Endothelial cell of umbilical vein (primary cell): ENCODE results near the gene LRRN1. TPM values are rescaled to one million over a fixed set of nuclear protein-coding genes. Genes with fewer than 3 reads are reported as not detected.

ENCODE experiments used
- BruUV-seq: library from RNA; stranded (reverse); fragments of 400-500 nt; replicated peaks from 2 replicates; lab custom pipeline; 2021; lab: Mats Ljungman, UMichigan
- CTCF ChIA-PET: fragments of 300-600, 350-600 bp; sonication (Branson Sonifier 250); formaldehyde crosslinking; loops from one replicate; lab custom pipeline; 2021; ENCODE audit warnings: antibody characterized with exemption, inconsistent platforms; lab: Charles Lee
- POLR2A ChIA-PET: fragments of 300-600, 350-600 bp; sonication (Branson Sonifier 250); formaldehyde crosslinking; loops from one replicate; lab custom pipeline; 2021; ENCODE audit warnings: antibody characterized with exemption, inconsistent platforms; lab: Charles Lee
- DNase-seq: peaks from one replicate; pipeline ENCODE4 v3.0.0-alpha.2; 2011; ENCODE audit warnings: low read depth, low spot score
- FAIRE-seq: peaks from 2 replicates; lab custom pipeline; 2011; peaks lifted over from hg19 to GRCh38; lab: Jason Lieb, UNC
- H2AFZ ChIP-seq: 2 replicates; pipeline ENCODE4 v1.6.0; 2012; ENCODE audit warnings: low read depth, low read length, control low read depth, inconsistent platforms
- H3K27ac ChIP-seq: 2 replicates; pipeline ENCODE4 v1.5.1; 2011; ENCODE audit warnings: low read depth, mild to moderate bottlenecking, control low read depth, low read length, moderate library complexity; ENCODE audit not compliant: insufficient read depth
- H3K27me3 ChIP-seq, 2 experiments: 2 replicates each; pipeline versions ENCODE4 v1.6.0 to v1.6.1; 2011; ENCODE audit warnings: low read length in 2 of 2, mixed read lengths in 1 of 2; ENCODE audit not compliant: control insufficient read depth in 2 of 2, insufficient read depth in 2 of 2
- H3K36me3 ChIP-seq, 2 experiments: 2 replicates in 1 of 2; 3 replicates in 1 of 2; pipeline ENCODE4 v1.5.1; 2011; ENCODE audit warnings: low read length in 2 of 2, mild to moderate bottlenecking in 1 of 2, moderate library complexity in 1 of 2; ENCODE audit not compliant: control insufficient read depth in 2 of 2, insufficient read depth in 2 of 2; ENCODE audit errors: extremely low read depth in 1 of 2
- H3K4me1 ChIP-seq: 3 replicates; pipeline ENCODE4 v1.5.1; 2011; ENCODE audit warnings: mild to moderate bottlenecking, low read length; ENCODE audit not compliant: control insufficient read depth, insufficient read depth; ENCODE audit errors: extremely low read depth
- H3K4me2 ChIP-seq: 2 replicates; pipeline ENCODE4 v1.6.1; 2011; ENCODE audit warnings: low read length, control low read depth, mixed read lengths; ENCODE audit not compliant: insufficient read depth
- H3K4me3 ChIP-seq, 3 experiments: fragments of 200-600 bp in 1 of 3; sonication (generic), shearing (Covaris generic) in 1 of 3; replicated peaks in 1 of 3; 2 replicates each; pipeline ENCODE4 v1.5.1; 2011 to 2016; ENCODE audit warnings: control low read depth in 3 of 3, low read length in 3 of 3, mild to moderate bottlenecking in 2 of 3, inconsistent platforms in 1 of 3, low read depth in 1 of 3, moderate library complexity in 1 of 3; ENCODE audit not compliant: insufficient read depth in 1 of 3
- H3K79me2 ChIP-seq: 2 replicates; pipeline ENCODE4 v1.6.0; 2012; ENCODE audit warnings: low read length, inconsistent platforms; ENCODE audit not compliant: control insufficient read depth, insufficient read depth
- H3K9ac ChIP-seq: replicated peaks from 2 replicates; pipeline ENCODE3; 2011; ENCODE audit warnings: low read length, control low read depth; ENCODE audit not compliant: insufficient read depth; ENCODE audit errors: extremely low read depth
- H3K9me1 ChIP-seq: replicated peaks from 3 replicates; pipeline ENCODE4 v1.6.0; 2011; ENCODE audit warnings: mild to moderate bottlenecking, low read length; ENCODE audit not compliant: control insufficient read depth, insufficient read depth; ENCODE audit errors: extremely low read depth
- H3K9me3 ChIP-seq: replicated peaks from 2 replicates; pipeline ENCODE4 v1.5.1; 2012; ENCODE audit warnings: low read length, inconsistent platforms; ENCODE audit not compliant: control insufficient read depth, insufficient read depth
- H4K20me1 ChIP-seq: replicated peaks from 2 replicates; pipeline ENCODE3; 2011; ENCODE audit warnings: mild to moderate bottlenecking, low read length; ENCODE audit not compliant: control insufficient read depth, insufficient read depth; ENCODE audit errors: extremely low read depth
- CTCF ChIP-seq, 2 donors: IDR thresholded peaks; 1 replicate in 1 of 2; 2 replicates in 1 of 2; pipeline ENCODE4 v1.5.1; 2011; ENCODE audit warnings: low read length in 2 of 2, mild to moderate bottlenecking in 2 of 2, moderate library complexity in 2 of 2, control low read depth in 1 of 2, inconsistent platforms in 1 of 2, low read depth in 1 of 2; ENCODE audit not compliant: insufficient read depth in 1 of 2; ENCODE audit errors: extremely low read depth in 1 of 2
- EZH2 ChIP-seq: IDR thresholded peaks from 2 replicates; pipeline ENCODE4 v1.6.1; 2012; ENCODE audit warnings: borderline replicate concordance, low read depth, mild to moderate bottlenecking, moderate library complexity, low read length, inconsistent platforms; ENCODE audit not compliant: severe bottlenecking
- GATA2 ChIP-seq: IDR thresholded peaks from 2 replicates; pipeline ENCODE4 v1.7.0; 2011; ENCODE audit warnings: low read depth, mild to moderate bottlenecking, moderate library complexity, mixed read lengths, low read length; ENCODE audit not compliant: insufficient read length, insufficient read depth
- JUN ChIP-seq: IDR thresholded peaks from 2 replicates; pipeline ENCODE4 v1.6.1; 2011; ENCODE audit warnings: borderline replicate concordance, low read depth; ENCODE audit not compliant: insufficient read length, insufficient read depth
- MAX ChIP-seq: IDR thresholded peaks from 2 replicates; pipeline ENCODE4 v1.6.1; 2011; ENCODE audit not compliant: insufficient read depth, insufficient read length
- MYC ChIP-seq: IDR thresholded peaks from one replicate; pipeline ENCODE4 v1.6.1; 2011; ENCODE audit warnings: mild to moderate bottlenecking, low read depth, low read length
- POLR2A ChIP-seq: IDR thresholded peaks from 2 replicates; pipeline ENCODE4 v1.6.1; 2012; ENCODE audit warnings: low read depth, mild to moderate bottlenecking, control low read depth, low read length
- dilution Hi-C: fragments of 300-500 bp; cut with MboI; formaldehyde crosslinking; loops from one replicate; pipeline ENCODE4 v1.15.0; 2019; ENCODE audit warnings: low sequenced_read_pairs; ENCODE audit not compliant: extremely low pct_ligation_motif_present
- intact Hi-C: fragments of 100-400 bp; cut with micrococcal nuclease; formaldehyde crosslinking; loops from one replicate; pipeline ENCODE4 v1.10.0; 2022
- polyA plus RNA-seq, 4 experiments: library from polyadenylated mRNA; depleted of rRNA in 3 of 4; stranded (reverse) in 3 of 4; unstranded in 1 of 4; fragments of >200 nt; gene quantifications; 2 replicates each; pipeline versions ENCODE4 v1.2.1 to v1.2.3, GENCODE V29; 2011 to 2012; ENCODE audit warnings: missing spikeins in 1 of 4
- total RNA-seq: library from RNA; stranded (reverse); gene quantifications from 2 replicates; pipeline ENCODE4 v1.2.3, GENCODE V29; 2021

Gene LRRN1
- total and polyA plus RNA-seq, 2 donors (not counting 3 experiments of a cell fraction or from before 2014, with no cell fraction given): 0.04 TPM; not detected in 1

- H3K27me3 ChIP-seq: no peaks in the 10 kb centered on the region
- H3K4me1 ChIP-seq: no peaks in the 10 kb centered on the region
- no peak overlapping the region for H3K9ac ChIP-seq
- TF ChIP-seq POLR2A (no peak), EZH2 (no peak)
- ChIA-PET CTCF (no interaction called here), POLR2A (no interaction called here)
- FAIRE-seq: no peak
- DNase-seq: no peak
- no peak overlapping the region for H3K27ac ChIP-seq
- H2AFZ ChIP-seq: no peak overlapping the region
- H3K79me2 ChIP-seq: no peaks in the 10 kb centered on the region
- peaks cover 2% of the 10 kb centered on the region for H3K9me3 ChIP-seq
- no peaks in the 10 kb centered on the region for H3K9me1 ChIP-seq
- dilution Hi-C loops: no loop called here
- no peaks in the 10 kb centered on the region for H4K20me1 ChIP-seq
- intact Hi-C loops: no loop called here
- BruUV-seq: no TSS peak
- H3K4me2 ChIP-seq: no peak overlapping the region
- no peak overlapping the region for H3K4me3 ChIP-seq
- no peaks in the 10 kb centered on the region for H3K36me3 ChIP-seq
Measured at GRCh38 chr3:3776607-3777006, 22.6 kb upstream of the LRRN1 start.

- TF ChIP-seq GATA2 (no peak), MYC (no peak), CTCF (IDR thresholded peaks at IDR 0.05; ENCODE audit: extremely low read depth in 1 of 2, insufficient read depth in 1 of 2, low read depth in 1 of 2, low read length in 2 of 2) (no peak), MAX (no peak), POLR2A (no peak), EZH2 (no peak), JUN (no peak)
- Histone ChIP-seq H3K9me3 (peaks cover 2% of the 10 kb centered on the region), H3K27me3 (no peaks in the 10 kb centered on the region), H3K4me3 (no peak overlapping the region), H3K4me1 (no peaks in the 10 kb centered on the region), H3K36me3 (no peaks in the 10 kb centered on the region), H3K79me2 (no peaks in the 10 kb centered on the region), H3K9ac (no peak overlapping the region), H3K27ac (no peak overlapping the region), H2AFZ (no peak overlapping the region), H3K9me1 (no peaks in the 10 kb centered on the region), H3K4me2 (no peak overlapping the region), H4K20me1 (no peaks in the 10 kb centered on the region)
- intact Hi-C loops (no loop called here), dilution Hi-C loops (no loop called here)
- POLR2A ChIA-PET: no interaction called here
- no TSS peak for BruUV-seq
- CTCF ChIA-PET: no interaction called here
- FAIRE-seq (no peak), DNase-seq (no peak)
Measured at GRCh38 chr3:3778216-3778615, 21.0 kb upstream of the LRRN1 start.
